Measurements from ENCODE around the gene TEX10. TPM values are rescaled to one million over a fixed set of nuclear protein-coding genes. Genes with fewer than 3 reads are reported as not detected.

The TEX10 gene
- 26.2 and 30.5 TPM in 2 replicates for polyA plus RNA-seq
- 45.6 and 47.0 TPM in 2 replicates for polyA minus RNA-seq

DNA sequence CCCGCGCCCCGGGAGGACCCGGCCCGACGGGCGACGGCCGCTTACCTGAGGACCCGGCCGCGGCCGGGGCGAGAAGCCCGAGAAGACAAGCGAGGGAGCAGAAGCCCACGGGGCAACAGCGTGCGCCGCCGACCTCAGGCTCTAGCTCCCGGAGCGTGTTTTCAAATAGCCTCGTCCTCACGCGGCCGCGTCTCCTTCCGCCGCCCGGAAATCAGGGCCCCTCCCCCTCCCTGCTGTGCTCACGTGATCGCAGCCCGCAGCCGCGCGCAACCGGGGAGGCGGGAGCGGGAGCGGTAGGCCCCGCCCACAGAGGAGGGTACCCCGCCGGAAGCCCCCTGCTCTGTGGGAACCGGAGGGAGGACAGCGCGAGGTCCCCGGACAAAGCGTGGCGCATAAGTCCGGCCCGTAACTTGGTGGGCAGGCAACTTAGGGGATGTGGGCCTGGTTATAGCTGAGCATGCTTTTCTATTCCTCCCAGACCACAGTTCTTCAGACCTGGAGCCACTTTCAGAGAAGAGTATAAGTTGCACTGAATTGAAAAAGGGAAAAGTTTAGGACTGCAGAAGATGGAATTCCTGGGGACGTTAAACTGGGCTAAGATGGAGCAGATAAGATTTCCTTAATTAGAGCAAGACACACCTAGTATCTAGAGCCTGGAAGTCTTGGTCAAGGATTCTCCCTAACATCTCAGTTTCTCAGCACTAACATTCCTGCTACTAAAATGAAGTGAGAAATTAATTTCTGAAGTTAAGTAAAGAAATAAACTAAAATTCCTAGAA lies at the start of gene TEX10:
TEX10 (minus strand) TSS at position 216 of the 779 bp plus-strand sequence. CDS start 3,579 bp downstream, outside the sequence.
- no peaks in the 10 kb centered on the region for H3K9me3 ChIP-seq (ENCODE audit: low read length)
- H3K27ac ChIP-seq (ENCODE audit: low read length), result peak within 1 kb of the TSS; percentile 26
- H3K9me2 ChIP-seq (ENCODE audit: insufficient read depth, low read length), result no peaks in the 10 kb centered on the region
- no peaks in the 10 kb centered on the region for H3F3A ChIP-seq (ENCODE audit: insufficient read depth, low read length, poor library complexity, severe bottlenecking)
- H3K9ac ChIP-seq (ENCODE audit: low read length), result peak within 1 kb of the TSS; percentile 78
- peak within 1 kb of the TSS; percentile 87 for H3K4me2 ChIP-seq (ENCODE audit: low read length)
- no peaks in the 10 kb centered on the region for H3K36me3 ChIP-seq (ENCODE audit: insufficient read depth, low read length)
- peaks cover 42% of the 10 kb centered on the region for H3K79me2 ChIP-seq (replicated peaks; ENCODE audit: insufficient read depth, low read length)
- no peaks in the 10 kb centered on the region for H4K20me1 ChIP-seq (ENCODE audit: insufficient read depth)
- H3K4me3 ChIP-seq (ENCODE audit: low read length), result peak within 1 kb of the TSS; percentile 90
- no peaks in the 10 kb centered on the region for H3K27me3 ChIP-seq (ENCODE audit: insufficient read depth, low read depth, low read length)
- H2AFZ ChIP-seq (ENCODE audit: low read depth, low read length), result peak within 1 kb of the TSS; percentile 56
- peak; percentile 57 for TF ChIP-seq EP300 (conservative IDR thresholded peaks at IDR 0.05; ENCODE audit: poor library complexity, severe bottlenecking)
- TF ChIP-seq, protein P1, sequence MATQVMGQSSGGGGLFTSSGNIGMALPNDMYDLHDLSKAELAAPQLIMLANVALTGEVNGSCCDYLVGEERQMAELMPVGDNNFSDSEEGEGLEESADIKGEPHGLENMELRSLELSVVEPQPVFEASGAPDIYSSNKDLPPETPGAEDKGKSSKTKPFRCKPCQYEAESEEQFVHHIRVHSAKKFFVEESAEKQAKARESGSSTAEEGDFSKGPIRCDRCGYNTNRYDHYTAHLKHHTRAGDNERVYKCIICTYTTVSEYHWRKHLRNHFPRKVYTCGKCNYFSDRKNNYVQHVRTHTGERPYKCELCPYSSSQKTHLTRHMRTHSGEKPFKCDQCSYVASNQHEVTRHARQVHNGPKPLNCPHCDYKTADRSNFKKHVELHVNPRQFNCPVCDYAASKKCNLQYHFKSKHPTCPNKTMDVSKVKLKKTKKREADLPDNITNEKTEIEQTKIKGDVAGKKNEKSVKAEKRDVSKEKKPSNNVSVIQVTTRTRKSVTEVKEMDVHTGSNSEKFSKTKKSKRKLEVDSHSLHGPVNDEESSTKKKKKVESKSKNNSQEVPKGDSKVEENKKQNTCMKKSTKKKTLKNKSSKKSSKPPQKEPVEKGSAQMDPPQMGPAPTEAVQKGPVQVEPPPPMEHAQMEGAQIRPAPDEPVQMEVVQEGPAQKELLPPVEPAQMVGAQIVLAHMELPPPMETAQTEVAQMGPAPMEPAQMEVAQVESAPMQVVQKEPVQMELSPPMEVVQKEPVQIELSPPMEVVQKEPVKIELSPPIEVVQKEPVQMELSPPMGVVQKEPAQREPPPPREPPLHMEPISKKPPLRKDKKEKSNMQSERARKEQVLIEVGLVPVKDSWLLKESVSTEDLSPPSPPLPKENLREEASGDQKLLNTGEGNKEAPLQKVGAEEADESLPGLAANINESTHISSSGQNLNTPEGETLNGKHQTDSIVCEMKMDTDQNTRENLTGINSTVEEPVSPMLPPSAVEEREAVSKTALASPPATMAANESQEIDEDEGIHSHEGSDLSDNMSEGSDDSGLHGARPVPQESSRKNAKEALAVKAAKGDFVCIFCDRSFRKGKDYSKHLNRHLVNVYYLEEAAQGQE (IDR thresholded peaks at IDR 0.05; ENCODE audit: borderline replicate concordance), result peak; percentile 29
- peak; percentile 41 for TF ChIP-seq RAD21 (conservative IDR thresholded peaks at IDR 0.05)
- TF ChIP-seq TAF1 (IDR thresholded peaks at IDR 0.05; ENCODE audit: low read depth), result no peak
- TF ChIP-seq, protein P2, sequence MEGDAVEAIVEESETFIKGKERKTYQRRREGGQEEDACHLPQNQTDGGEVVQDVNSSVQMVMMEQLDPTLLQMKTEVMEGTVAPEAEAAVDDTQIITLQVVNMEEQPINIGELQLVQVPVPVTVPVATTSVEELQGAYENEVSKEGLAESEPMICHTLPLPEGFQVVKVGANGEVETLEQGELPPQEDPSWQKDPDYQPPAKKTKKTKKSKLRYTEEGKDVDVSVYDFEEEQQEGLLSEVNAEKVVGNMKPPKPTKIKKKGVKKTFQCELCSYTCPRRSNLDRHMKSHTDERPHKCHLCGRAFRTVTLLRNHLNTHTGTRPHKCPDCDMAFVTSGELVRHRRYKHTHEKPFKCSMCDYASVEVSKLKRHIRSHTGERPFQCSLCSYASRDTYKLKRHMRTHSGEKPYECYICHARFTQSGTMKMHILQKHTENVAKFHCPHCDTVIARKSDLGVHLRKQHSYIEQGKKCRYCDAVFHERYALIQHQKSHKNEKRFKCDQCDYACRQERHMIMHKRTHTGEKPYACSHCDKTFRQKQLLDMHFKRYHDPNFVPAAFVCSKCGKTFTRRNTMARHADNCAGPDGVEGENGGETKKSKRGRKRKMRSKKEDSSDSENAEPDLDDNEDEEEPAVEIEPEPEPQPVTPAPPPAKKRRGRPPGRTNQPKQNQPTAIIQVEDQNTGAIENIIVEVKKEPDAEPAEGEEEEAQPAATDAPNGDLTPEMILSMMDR (IDR thresholded peaks at IDR 0.05; ENCODE audit: poor library complexity, severe bottlenecking), result no peak
- TF ChIP-seq EZH2 (IDR thresholded peaks at IDR 0.05; ENCODE audit: borderline replicate concordance, insufficient read depth, low read length, poor library complexity, severe bottlenecking), result no peak
- TF ChIP-seq SMC3 (conservative IDR thresholded peaks at IDR 0.05; ENCODE audit: poor library complexity), result peak; percentile 60
- peak; percentile 99 for TF ChIP-seq MXI1 (conservative IDR thresholded peaks at IDR 0.05; ENCODE audit: poor library complexity, severe bottlenecking)
- TF ChIP-seq POLR2AphosphoS5 (IDR thresholded peaks at IDR 0.05), result peak; percentile 91

DNA sequence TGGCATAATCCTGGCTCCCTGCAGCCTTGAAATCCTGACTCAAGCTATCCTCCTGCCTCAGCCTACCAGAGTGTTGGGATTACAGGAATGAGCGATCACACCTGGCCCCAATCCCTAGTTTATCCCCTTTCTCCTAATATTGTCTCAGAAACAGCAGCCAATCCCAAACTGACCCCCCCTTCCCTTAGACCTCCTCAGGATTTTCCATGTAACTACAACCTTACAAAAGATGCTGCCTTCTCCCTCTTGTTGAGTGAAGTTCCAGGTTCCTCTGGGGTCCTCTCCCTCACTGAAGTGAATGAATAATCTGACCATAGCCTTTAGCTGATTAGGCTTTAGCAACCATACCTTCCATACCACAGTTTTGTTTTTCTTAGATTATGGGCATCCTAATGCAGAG lies 48.3 kb upstream of the TEX10 start:
- no peak overlapping the region for H2AFZ ChIP-seq (ENCODE audit: low read depth, low read length)

More for the DNA sequence above, 48.3 kb upstream of the TEX10 start:
- no peaks in the 10 kb centered on the region for H3K36me3 ChIP-seq (ENCODE audit: insufficient read depth, low read length)
- no peak overlapping the region for H3K27ac ChIP-seq (ENCODE audit: low read length)
- no peak overlapping the region for H3K4me2 ChIP-seq (ENCODE audit: low read length)
- no peaks in the 10 kb centered on the region for H3F3A ChIP-seq (ENCODE audit: insufficient read depth, low read length, poor library complexity, severe bottlenecking)
- no peaks in the 10 kb centered on the region for H4K20me1 ChIP-seq (ENCODE audit: insufficient read depth)
- no peaks in the 10 kb centered on the region for H3K9me3 ChIP-seq (ENCODE audit: low read length)
- H3K9ac ChIP-seq (ENCODE audit: low read length), result no peak overlapping the region
- no peaks in the 10 kb centered on the region for H3K79me2 ChIP-seq (replicated peaks; ENCODE audit: insufficient read depth, low read length)
- TF ChIP-seq, protein P2 (IDR thresholded peaks at IDR 0.05; ENCODE audit: poor library complexity, severe bottlenecking), result no peak
- no peaks in the 10 kb centered on the region for H3K9me2 ChIP-seq (ENCODE audit: insufficient read depth, low read length)
- no peak overlapping the region for H3K4me3 ChIP-seq (ENCODE audit: low read length)
- no peaks in the 10 kb centered on the region for H3K27me3 ChIP-seq (ENCODE audit: insufficient read depth, low read depth, low read length)
